SK-N-SH (cell line): ENCODE data around the gene RNF212. TPM values are rescaled to one million over a fixed set of nuclear protein-coding genes. Genes with fewer than 3 reads are reported as not detected.

Experiments
- CTCF ChIA-PET: fragments of 300-600, 350-600 bp; formaldehyde crosslinking; extraction: SDS; loops from one replicate; lab custom pipeline; 2021; lab: Yijun Ruan, JAX
- POLR2A ChIA-PET: fragments of 350-600 bp; sonication (Branson Sonifier 250); formaldehyde crosslinking; extraction: SDS; loops from one replicate; lab custom pipeline; 2020; ENCODE audit warnings: antibody characterized with exemption, inconsistent platforms; lab: Yijun Ruan, JAX
- DNase-seq: peaks from one replicate; pipeline ENCODE4 v3.0.0; 2012
- H2AFZ ChIP-seq: fragments of 200-600 bp; sonication (generic); 2 replicates; pipeline ENCODE4 v1.8.1; 2016; ENCODE audit warnings: antibody characterized with exemption, mild to moderate bottlenecking, low read depth
- H3F3A ChIP-seq: fragments of 200-600 bp; sonication (generic); replicated peaks from 2 replicates; pipeline ENCODE3; 2016; ENCODE audit warnings: antibody characterized with exemption, mild to moderate bottlenecking; ENCODE audit not compliant: insufficient read depth
- H3K27ac ChIP-seq, 2 experiments: fragments of 200-500 bp in 1 of 2; fragments of 200-600 bp in 1 of 2; sonication (Bioruptor generic) in 1 of 2; sonication (generic), shearing (Covaris generic) in 1 of 2; 2 replicates each; pipeline versions ENCODE4 v1.5.1 to v1.6.1; 2014 to 2016; ENCODE audit warnings: low read depth in 2 of 2, inconsistent platforms in 1 of 2, low read length in 1 of 2, mild to moderate bottlenecking in 1 of 2, mixed read lengths in 1 of 2
- H3K27me3 ChIP-seq: fragments of 200-600 bp; sonication (generic), shearing (Covaris generic); 2 replicates; pipeline ENCODE4 v1.6.1; 2016; ENCODE audit warnings: mixed run types; ENCODE audit not compliant: insufficient read depth
- H3K36me3 ChIP-seq, 2 experiments: fragments of 200-500 bp in 1 of 2; fragments of 200-600 bp in 1 of 2; sonication (Bioruptor generic) in 1 of 2; sonication (generic) in 1 of 2; replicated peaks in 1 of 2; 2 replicates each; pipeline versions ENCODE3 to v1.5.1; 2014 to 2016; ENCODE audit warnings: low read length in 1 of 2, mild to moderate bottlenecking in 1 of 2; ENCODE audit not compliant: insufficient read depth in 2 of 2, control insufficient read depth in 1 of 2
- H3K4me1 ChIP-seq, 2 experiments: fragments of 200-500 bp in 1 of 2; fragments of 200-600 bp in 1 of 2; sonication (Bioruptor generic) in 1 of 2; sonication (generic), shearing (Covaris generic) in 1 of 2; 2 replicates each; pipeline versions ENCODE4 v1.5.1 to v1.6.1; 2014 to 2016; ENCODE audit warnings: low read depth in 1 of 2, low read length in 1 of 2, mixed run types in 1 of 2; ENCODE audit not compliant: insufficient read depth in 2 of 2, control insufficient read depth in 1 of 2
- H3K4me2 ChIP-seq: fragments of 200-600 bp; sonication (generic), shearing (Covaris generic); 2 replicates; pipeline ENCODE4 v1.6.1; 2017; ENCODE audit warnings: mixed run types
- H3K4me3 ChIP-seq, 2 experiments: fragments of 200-500 bp in 1 of 2; fragments of 200-600 bp in 1 of 2; sonication (Bioruptor generic) in 1 of 2; sonication (generic), shearing (Covaris generic) in 1 of 2; 2 replicates each; pipeline versions ENCODE4 v1.5.1 to v1.8.1; 2014 to 2016; ENCODE audit warnings: low read depth in 2 of 2, inconsistent platforms in 1 of 2, low read length in 1 of 2, mild to moderate bottlenecking in 1 of 2, mixed read lengths in 1 of 2, moderate library complexity in 1 of 2
- H3K79me2 ChIP-seq: fragments of 200-600 bp; sonication (generic); 2 replicates; pipeline ENCODE4 v1.8.1; 2017; ENCODE audit warnings: mild to moderate bottlenecking; ENCODE audit not compliant: insufficient read depth
- H3K9ac ChIP-seq: fragments of 200-600 bp; sonication (generic); 2 replicates; pipeline ENCODE4 v1.6.1; 2017; ENCODE audit warnings: mixed run types
- H3K9me2 ChIP-seq: fragments of 200-600 bp; sonication (generic); 2 replicates; pipeline ENCODE4 v1.6.1; 2017; ENCODE audit warnings: mixed run types
- H3K9me3 ChIP-seq: fragments of 200-600 bp; sonication (generic); 2 replicates; pipeline ENCODE4 v1.6.1; 2017; ENCODE audit warnings: mixed run types, mild to moderate bottlenecking, moderate library complexity
- H4K20me1 ChIP-seq: fragments of 200-600 bp; sonication (generic); 2 replicates; pipeline ENCODE4 v1.6.1; 2017; ENCODE audit warnings: mild to moderate bottlenecking, mixed run types; ENCODE audit not compliant: insufficient read depth
- CTCF ChIP-seq: fragments of 200-600 bp; sonication (generic); IDR thresholded peaks from 2 replicates; pipeline ENCODE4 v1.6.1; 2017; ENCODE audit warnings: antibody characterized with exemption, mild to moderate bottlenecking, moderate library complexity
- FOSL2 ChIP-seq: IDR thresholded peaks from 2 replicates; pipeline ENCODE4 v1.4.0; 2012; ENCODE audit warnings: low read depth, mild to moderate bottlenecking, moderate library complexity, borderline replicate concordance
- FOXJ3 ChIP-seq: sonication (generic); formaldehyde crosslinking; IDR thresholded peaks from 2 replicates; pipeline ENCODE4 v1.5.1; 2020; ENCODE audit warnings: mild to moderate bottlenecking, missing genetic modification reagents
- GABPA ChIP-seq: IDR thresholded peaks from 2 replicates; pipeline ENCODE4 v1.4.0; 2012; ENCODE audit warnings: low read depth, mild to moderate bottlenecking
- GATA2 ChIP-seq: sonication (generic); formaldehyde crosslinking; IDR thresholded peaks from 2 replicates; pipeline ENCODE4 v1.5.0; 2020; ENCODE audit warnings: mild to moderate bottlenecking, missing genetic modification reagents
- JUND ChIP-seq: IDR thresholded peaks from 2 replicates; pipeline ENCODE4 v1.4.0; 2012
- MEF2A ChIP-seq: IDR thresholded peaks from 2 replicates; pipeline ENCODE4 v1.4.0; 2012; ENCODE audit warnings: low read depth, borderline replicate concordance
- NFIC ChIP-seq: IDR thresholded peaks from 2 replicates; pipeline ENCODE4 v1.4.0; 2012; ENCODE audit warnings: borderline replicate concordance
- NRF1 ChIP-seq: IDR thresholded peaks from 2 replicates; pipeline ENCODE4 v1.6.1; 2012; ENCODE audit warnings: low read depth, mild to moderate bottlenecking, low read length
- POLR2AphosphoS5 ChIP-seq: IDR thresholded peaks from 2 replicates; pipeline ENCODE4 v1.6.1; 2012; ENCODE audit warnings: low read depth, low read length
- RAD21 ChIP-seq: IDR thresholded peaks from 2 replicates; pipeline ENCODE4 v1.6.1; 2012; ENCODE audit warnings: mild to moderate bottlenecking, low read length
- REST ChIP-seq: IDR thresholded peaks from 2 replicates; pipeline ENCODE4 v1.6.1; 2012; ENCODE audit warnings: mild to moderate bottlenecking, low read depth, low read length, moderate library complexity
- RFX5 ChIP-seq: IDR thresholded peaks from 2 replicates; pipeline ENCODE4 v1.6.1; 2012; ENCODE audit warnings: mild to moderate bottlenecking, improper control_type of control experiment, low read length
- RXRA ChIP-seq: IDR thresholded peaks from 2 replicates; pipeline ENCODE4 v1.4.0; 2012; ENCODE audit warnings: low read depth, mild to moderate bottlenecking, borderline replicate concordance
- SIN3A ChIP-seq: IDR thresholded peaks from 2 replicates; pipeline ENCODE4 v1.6.1; 2012; ENCODE audit warnings: low read depth, mild to moderate bottlenecking, low read length, moderate library complexity, borderline replicate concordance
- YY1 ChIP-seq: IDR thresholded peaks from 2 replicates; pipeline ENCODE4 v1.4.0; 2012; ENCODE audit warnings: low read depth, mild to moderate bottlenecking
- WGBS: methylation state at CpG from one replicate; pipeline ENCODE4 v1.1.6; 2017; ENCODE audit warnings: low lambda C conversion rate; 5-methylcytosine and 5-hydroxymethylcytosine counted together
- polyA plus RNA-seq, 3 experiments: library from polyadenylated mRNA; depleted of rRNA; stranded (reverse); fragments of >200 nt; gene quantifications; 2 replicates each; pipeline ENCODE4 v1.2.3, GENCODE V29; 2012
- TF ChIP-seq, protein P1 (sequence below): IDR thresholded peaks from 2 replicates; pipeline ENCODE4 v1.4.0; 2012; ENCODE audit warnings: low read depth, borderline replicate concordance
- TF ChIP-seq, protein P2 (sequence below): fragments of 150-350 bp; IDR thresholded peaks from 2 replicates; pipeline ENCODE4 v1.6.1; 2016; ENCODE audit warnings: mild to moderate bottlenecking, low read depth, low read length

Gene RNF212
- polyA plus RNA-seq, 1 of the 3 experiments (the other 2 are of a cell fraction), result 7.0 TPM

GRCh38 chr4:1152290-1152689, 38.9 kb upstream of the RNF212 start:
- ChIA-PET POLR2A (no interaction called here), CTCF (interaction anchor here (0.6 to 2.7 kb wide), 5 partner anchors 16 to 113 kb away, joined by 3 to 13 read pairs (median 5); no protein-coding TSS in a partner anchor)
- DNase-seq, result no peak

More at GRCh38 chr4:1152290-1152689, 38.9 kb upstream of the RNF212 start:
- Histone ChIP-seq H3K4me1 (no peaks in the 10 kb centered on the region; a peak in 1 of 4 replicates), H3K4me3 (no peak overlapping the region), H3K9ac (no peak overlapping the region), H2AFZ (no peak overlapping the region), H3K27ac (no peak overlapping the region), H3K9me3 (no peaks in the 10 kb centered on the region), H3K9me2 (no peaks in the 10 kb centered on the region), H3K27me3 (peaks cover 5% of the 10 kb centered on the region; the same call in 1 of the 2 replicates), H4K20me1 (no peaks in the 10 kb centered on the region), H3K36me3 (no peaks in the 10 kb centered on the region), H3F3A (no peaks in the 10 kb centered on the region), H3K4me2 (no peak overlapping the region), H3K79me2 (no peaks in the 10 kb centered on the region)
- no peak for TF ChIP-seq MEF2A
- no peak for TF ChIP-seq NFIC
- no peak for TF ChIP-seq REST
- TF ChIP-seq, protein P1, sequence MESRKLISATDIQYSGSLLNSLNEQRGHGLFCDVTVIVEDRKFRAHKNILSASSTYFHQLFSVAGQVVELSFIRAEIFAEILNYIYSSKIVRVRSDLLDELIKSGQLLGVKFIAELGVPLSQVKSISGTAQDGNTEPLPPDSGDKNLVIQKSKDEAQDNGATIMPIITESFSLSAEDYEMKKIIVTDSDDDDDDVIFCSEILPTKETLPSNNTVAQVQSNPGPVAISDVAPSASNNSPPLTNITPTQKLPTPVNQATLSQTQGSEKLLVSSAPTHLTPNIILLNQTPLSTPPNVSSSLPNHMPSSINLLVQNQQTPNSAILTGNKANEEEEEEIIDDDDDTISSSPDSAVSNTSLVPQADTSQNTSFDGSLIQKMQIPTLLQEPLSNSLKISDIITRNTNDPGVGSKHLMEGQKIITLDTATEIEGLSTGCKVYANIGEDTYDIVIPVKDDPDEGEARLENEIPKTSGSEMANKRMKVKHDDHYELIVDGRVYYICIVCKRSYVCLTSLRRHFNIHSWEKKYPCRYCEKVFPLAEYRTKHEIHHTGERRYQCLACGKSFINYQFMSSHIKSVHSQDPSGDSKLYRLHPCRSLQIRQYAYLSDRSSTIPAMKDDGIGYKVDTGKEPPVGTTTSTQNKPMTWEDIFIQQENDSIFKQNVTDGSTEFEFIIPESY, result no peak
- no peak for TF ChIP-seq POLR2AphosphoS5
- TF ChIP-seq NRF1, result no peak
- no peak for TF ChIP-seq JUND
- no peak for TF ChIP-seq FOSL2
- no peak for TF ChIP-seq RXRA
- no peak for TF ChIP-seq RFX5
- TF ChIP-seq, protein P2, sequence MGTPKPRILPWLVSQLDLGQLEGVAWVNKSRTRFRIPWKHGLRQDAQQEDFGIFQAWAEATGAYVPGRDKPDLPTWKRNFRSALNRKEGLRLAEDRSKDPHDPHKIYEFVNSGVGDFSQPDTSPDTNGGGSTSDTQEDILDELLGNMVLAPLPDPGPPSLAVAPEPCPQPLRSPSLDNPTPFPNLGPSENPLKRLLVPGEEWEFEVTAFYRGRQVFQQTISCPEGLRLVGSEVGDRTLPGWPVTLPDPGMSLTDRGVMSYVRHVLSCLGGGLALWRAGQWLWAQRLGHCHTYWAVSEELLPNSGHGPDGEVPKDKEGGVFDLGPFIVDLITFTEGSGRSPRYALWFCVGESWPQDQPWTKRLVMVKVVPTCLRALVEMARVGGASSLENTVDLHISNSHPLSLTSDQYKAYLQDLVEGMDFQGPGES, result no peak
- TF ChIP-seq GABPA, result no peak
- no peak for TF ChIP-seq FOXJ3 (CRISPR knock-in tag)
- no peak for TF ChIP-seq CTCF
- no peak for TF ChIP-seq RAD21
- no peak for TF ChIP-seq SIN3A
- no peak for TF ChIP-seq GATA2 (CRISPR knock-in tag)
- TF ChIP-seq YY1, result no peak
- 29% methylated on average over 6 of the region's 6 CpGs for WGBS
